Measurements from ENCODE around the gene DAB1.

Gene DAB1

GRCh38 chr1:57321776-57322175 lies 102.1 kb downstream of the DAB1 start:
- Mint-ChIP-seq H3K27ac (ENCODE audit: low read depth) (no peak overlapping the region), H3K4me3 (no peak overlapping the region), H3K9me3 (no peaks in the 10 kb centered on the region), H3K4me1 (no peaks in the 10 kb centered on the region), H3K27me3 (peaks cover 13% of the 10 kb centered on the region), H3K36me3 (ENCODE audit: insufficient read depth) (no peaks in the 10 kb centered on the region)
- DNase-seq (ENCODE audit: low spot score in 2 of 2) (no peak), ATAC-seq (replicated peaks; ENCODE audit: extremely low read depth, poor library complexity, severe bottlenecking) (no peak)

- no peak for ATAC-seq (replicated peaks; ENCODE audit: extremely low read depth, poor library complexity, severe bottlenecking)
- Mint-ChIP-seq H3K4me3 (no peak overlapping the region), H3K9me3 (no peaks in the 10 kb centered on the region), H3K27me3 (no peaks in the 10 kb centered on the region), H3K36me3 (ENCODE audit: insufficient read depth) (no peaks in the 10 kb centered on the region), H3K27ac (ENCODE audit: low read depth) (no peak overlapping the region), H3K4me1 (no peaks in the 10 kb centered on the region)
- DNase-seq (ENCODE audit: low spot score in 2 of 2) = no peak
Observed at GRCh38 chr1:57319791-57320190, 104.1 kb downstream of the DAB1 start.

- ATAC-seq (replicated peaks; ENCODE audit: extremely low read depth, poor library complexity, severe bottlenecking) (no peak), DNase-seq (ENCODE audit: low spot score in 2 of 2) (no peak)
- Mint-ChIP-seq H3K9me3 (no peaks in the 10 kb centered on the region), H3K36me3 (ENCODE audit: insufficient read depth) (peaks cover 1% of the 10 kb centered on the region), H3K4me1 (no peaks in the 10 kb centered on the region), H3K27me3 (no peaks in the 10 kb centered on the region), H3K4me3 (no peak overlapping the region), H3K27ac (ENCODE audit: low read depth) (no peak overlapping the region)
Observed at GRCh38 chr1:57319165-57319564, 104.7 kb downstream of the DAB1 start.

GRCh38 chr1:57316861-57317260 lies 107.0 kb downstream of the DAB1 start:
- no peak for DNase-seq (ENCODE audit: low spot score in 2 of 2)
- no peak overlapping the region for H3K4me3 Mint-ChIP-seq
- no peak for ATAC-seq (replicated peaks; ENCODE audit: extremely low read depth, poor library complexity, severe bottlenecking)
- H3K27me3 Mint-ChIP-seq = no peaks in the 10 kb centered on the region
- no peaks in the 10 kb centered on the region for H3K4me1 Mint-ChIP-seq
- H3K27ac Mint-ChIP-seq (ENCODE audit: low read depth) = no peak overlapping the region
- no peaks in the 10 kb centered on the region for H3K9me3 Mint-ChIP-seq
- peaks cover 1% of the 10 kb centered on the region for H3K36me3 Mint-ChIP-seq (ENCODE audit: insufficient read depth)

- H3K27ac Mint-ChIP-seq (ENCODE audit: low read depth) = no peak overlapping the region
- H3K4me3 Mint-ChIP-seq = no peak overlapping the region
- no peak for ATAC-seq (replicated peaks; ENCODE audit: extremely low read depth, poor library complexity, severe bottlenecking)
- H3K36me3 Mint-ChIP-seq (ENCODE audit: insufficient read depth) = peaks cover 1% of the 10 kb centered on the region
- no peaks in the 10 kb centered on the region for H3K4me1 Mint-ChIP-seq
- no peaks in the 10 kb centered on the region for H3K9me3 Mint-ChIP-seq
- no peaks in the 10 kb centered on the region for H3K27me3 Mint-ChIP-seq
- no peak for DNase-seq (ENCODE audit: low spot score in 2 of 2)
Observed at GRCh38 chr1:57316291-57316690, 107.6 kb downstream of the DAB1 start.

- H3K27ac Mint-ChIP-seq (ENCODE audit: low read depth) = no peak overlapping the region
- ATAC-seq (replicated peaks; ENCODE audit: extremely low read depth, poor library complexity, severe bottlenecking) (no peak), DNase-seq (ENCODE audit: low spot score in 2 of 2) (no peak)
- peaks cover 1% of the 10 kb centered on the region for H3K36me3 Mint-ChIP-seq (ENCODE audit: insufficient read depth)
- peaks cover under 1% of the 10 kb centered on the region for H3K9me3 Mint-ChIP-seq
- H3K4me3 Mint-ChIP-seq = no peak overlapping the region
- H3K27me3 Mint-ChIP-seq = no peaks in the 10 kb centered on the region
- H3K4me1 Mint-ChIP-seq = peaks cover under 1% of the 10 kb centered on the region
Observed at GRCh38 chr1:57312869-57313268, 111.0 kb downstream of the DAB1 start.

DNA sequence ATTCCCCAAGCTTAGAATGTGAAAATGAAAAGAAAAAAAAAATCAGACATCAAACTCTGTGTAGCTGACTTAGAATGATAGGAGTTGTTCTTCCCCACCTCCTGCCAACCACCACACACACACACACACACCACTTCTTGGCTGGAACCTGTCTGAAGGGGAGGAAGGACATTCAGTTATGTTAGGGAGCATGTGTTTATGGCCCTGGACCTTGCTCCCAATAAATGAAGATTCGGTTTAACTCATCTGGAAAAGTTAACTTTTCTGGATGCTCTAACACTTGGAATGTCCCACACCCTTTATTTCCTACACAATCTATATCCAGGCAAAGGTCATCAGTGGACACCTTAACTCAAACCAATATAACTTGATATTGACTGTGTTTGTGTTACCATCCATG lies 112.4 kb downstream of the DAB1 start:
- Mint-ChIP-seq H3K4me3 (no peak overlapping the region), H3K27ac (ENCODE audit: low read depth) (no peak overlapping the region), H3K27me3 (no peaks in the 10 kb centered on the region), H3K9me3 (peaks cover 9% of the 10 kb centered on the region), H3K36me3 (ENCODE audit: insufficient read depth) (peaks cover 1% of the 10 kb centered on the region), H3K4me1 (peaks cover 11% of the 10 kb centered on the region)
- DNase-seq (ENCODE audit: low spot score in 2 of 2) (no peak), ATAC-seq (replicated peaks; ENCODE audit: extremely low read depth, poor library complexity, severe bottlenecking) (no peak)

DNA sequence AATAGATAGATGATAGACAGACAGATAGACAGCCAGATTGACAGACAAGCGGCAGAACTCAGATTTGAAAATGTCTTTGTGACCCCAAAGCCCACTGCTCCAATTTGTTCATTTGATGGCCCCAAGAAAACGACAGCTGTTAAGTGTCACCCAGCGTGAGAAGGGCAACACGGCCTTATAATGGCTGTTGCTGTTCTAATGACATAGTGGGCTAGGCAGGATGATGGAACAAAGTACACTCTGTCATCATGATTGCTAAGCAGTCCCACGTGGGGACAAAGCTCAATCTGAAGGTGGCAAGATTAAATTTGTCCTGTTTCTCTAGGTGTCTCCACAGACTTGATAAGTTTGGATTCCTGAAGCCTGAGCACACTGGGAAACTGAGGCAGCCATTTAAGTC lies 112.9 kb downstream of the DAB1 start:
- DNase-seq (ENCODE audit: low spot score in 2 of 2) = no peak
- H3K4me3 Mint-ChIP-seq = no peak overlapping the region

DNA sequence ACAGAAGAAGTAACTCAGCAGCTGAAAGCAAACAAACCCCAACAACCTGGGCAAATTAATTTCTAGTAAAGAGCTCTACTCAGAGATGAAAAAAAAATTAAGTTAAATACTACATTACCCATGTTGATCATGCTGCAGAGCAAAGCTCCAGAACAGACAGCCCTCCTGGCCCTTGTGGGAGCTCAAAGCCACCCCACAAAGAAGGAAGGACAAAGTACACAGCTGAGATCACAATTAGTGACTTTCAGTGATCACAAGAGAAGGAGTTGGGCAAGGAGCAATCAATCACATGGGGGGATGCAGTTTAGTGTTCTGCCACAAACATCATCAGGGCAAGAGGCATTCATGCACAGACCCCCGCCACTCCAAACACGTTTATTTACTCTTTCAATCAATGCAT lies 114.2 kb downstream of the DAB1 start:
- Mint-ChIP-seq H3K9me3 (peaks cover 9% of the 10 kb centered on the region), H3K27me3 (no peaks in the 10 kb centered on the region), H3K4me3 (no peak overlapping the region), H3K4me1 (peaks cover 11% of the 10 kb centered on the region), H3K36me3 (ENCODE audit: insufficient read depth) (peaks cover 1% of the 10 kb centered on the region), H3K27ac (ENCODE audit: low read depth) (no peak overlapping the region)
- ATAC-seq (replicated peaks; ENCODE audit: extremely low read depth, poor library complexity, severe bottlenecking) (no peak), DNase-seq (ENCODE audit: low spot score in 2 of 2) (no peak)

More for the DNA sequence above, 112.9 kb downstream of the DAB1 start:
- Mint-ChIP-seq H3K27ac (ENCODE audit: low read depth) (no peak overlapping the region), H3K36me3 (ENCODE audit: insufficient read depth) (peaks cover 1% of the 10 kb centered on the region), H3K4me1 (peaks cover 11% of the 10 kb centered on the region), H3K9me3 (peaks cover 9% of the 10 kb centered on the region), H3K27me3 (no peaks in the 10 kb centered on the region)
- ATAC-seq (replicated peaks; ENCODE audit: extremely low read depth, poor library complexity, severe bottlenecking) = no peak

DNA sequence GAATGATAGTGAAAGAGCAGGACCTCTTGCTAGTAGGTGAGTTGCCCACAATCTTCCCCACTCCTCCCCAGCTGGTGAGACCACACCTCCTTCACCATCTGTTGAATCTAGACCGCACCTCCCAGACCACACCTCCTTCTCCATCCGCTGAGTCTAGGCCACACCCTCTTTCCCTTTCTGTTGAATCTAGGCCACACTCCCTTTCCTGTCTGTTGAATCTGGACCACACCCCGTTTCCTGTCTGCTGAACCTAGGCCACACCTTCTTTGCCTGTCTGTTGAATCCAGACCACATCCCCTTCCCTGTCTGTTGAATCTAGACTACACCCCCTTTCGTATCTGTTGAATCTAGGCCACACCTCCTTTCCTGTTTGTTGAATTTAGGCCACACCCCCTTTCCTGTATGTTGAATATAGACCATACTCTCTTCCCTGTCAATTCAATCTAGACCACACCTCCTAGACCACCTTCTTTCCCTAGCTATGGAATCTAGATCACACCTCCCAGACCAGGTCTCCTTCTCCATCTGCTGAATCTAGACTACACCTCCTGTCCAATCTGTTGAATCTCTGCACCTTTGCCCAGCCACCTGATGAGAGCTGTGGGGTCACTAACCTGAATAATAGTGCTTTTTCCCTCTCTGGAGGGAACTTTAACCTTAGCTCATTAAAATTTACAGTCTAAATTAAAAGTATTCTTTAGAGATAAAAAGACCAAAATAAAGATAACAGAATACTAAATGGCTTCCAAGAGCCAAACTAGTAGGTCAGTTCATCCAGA lies 116.3 kb downstream of the DAB1 start:
- H3K4me3 Mint-ChIP-seq = peak overlapping the region; percentile 37
- peaks cover 9% of the 10 kb centered on the region for H3K9me3 Mint-ChIP-seq
- peak; percentile 17 to 56 for DNase-seq (ENCODE audit: low spot score in 2 of 2)

DNA sequence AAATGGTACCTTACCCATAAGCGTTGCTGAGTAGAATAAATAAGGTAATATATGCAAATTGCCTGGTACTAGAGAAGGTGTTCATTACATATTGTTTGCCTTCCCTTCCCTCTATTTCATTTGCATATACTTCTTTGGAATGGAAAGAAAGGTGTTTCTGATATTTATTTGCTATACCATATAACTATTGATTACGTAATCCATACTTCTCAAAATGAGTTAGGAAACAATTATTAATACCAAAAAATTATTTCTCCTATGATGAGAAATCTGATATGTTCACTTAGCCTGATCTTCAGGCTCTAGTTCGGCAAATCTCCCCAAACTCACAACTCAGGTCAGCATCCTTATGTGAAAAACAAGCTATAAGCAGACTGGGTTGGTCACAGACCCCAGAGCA lies 119.3 kb downstream of the DAB1 start:
- ATAC-seq (replicated peaks; ENCODE audit: extremely low read depth, poor library complexity, severe bottlenecking) (no peak), DNase-seq (ENCODE audit: low spot score in 2 of 2) (no peak)
- peaks cover 11% of the 10 kb centered on the region for H3K27me3 Mint-ChIP-seq
- peaks cover 11% of the 10 kb centered on the region for H3K4me1 Mint-ChIP-seq
- H3K9me3 Mint-ChIP-seq = peaks cover 9% of the 10 kb centered on the region
- no peak overlapping the region for H3K27ac Mint-ChIP-seq (ENCODE audit: low read depth)
- H3K4me3 Mint-ChIP-seq = no peak overlapping the region
- no peaks in the 10 kb centered on the region for H3K36me3 Mint-ChIP-seq (ENCODE audit: insufficient read depth)

More for the DNA sequence above, 116.3 kb downstream of the DAB1 start:
- no peaks in the 10 kb centered on the region for H3K36me3 Mint-ChIP-seq (ENCODE audit: insufficient read depth)
- peak overlapping the region; percentile 79 for H3K27ac Mint-ChIP-seq (ENCODE audit: low read depth)
- peaks cover 11% of the 10 kb centered on the region for H3K4me1 Mint-ChIP-seq
- H3K27me3 Mint-ChIP-seq = peaks cover 11% of the 10 kb centered on the region
- ATAC-seq (replicated peaks; ENCODE audit: extremely low read depth, poor library complexity, severe bottlenecking) = peak; percentile 89

- Mint-ChIP-seq H3K27me3 (peaks cover 11% of the 10 kb centered on the region), H3K36me3 (ENCODE audit: insufficient read depth) (no peaks in the 10 kb centered on the region), H3K4me1 (peaks cover 11% of the 10 kb centered on the region), H3K9me3 (peaks cover 9% of the 10 kb centered on the region), H3K27ac (ENCODE audit: low read depth) (no peak overlapping the region), H3K4me3 (no peak overlapping the region)
- ATAC-seq (replicated peaks; ENCODE audit: extremely low read depth, poor library complexity, severe bottlenecking) (no peak), DNase-seq (ENCODE audit: low spot score in 2 of 2) (no peak)
Observed at GRCh38 chr1:57302812-57303596, 120.9 kb downstream of the DAB1 start.

DNA sequence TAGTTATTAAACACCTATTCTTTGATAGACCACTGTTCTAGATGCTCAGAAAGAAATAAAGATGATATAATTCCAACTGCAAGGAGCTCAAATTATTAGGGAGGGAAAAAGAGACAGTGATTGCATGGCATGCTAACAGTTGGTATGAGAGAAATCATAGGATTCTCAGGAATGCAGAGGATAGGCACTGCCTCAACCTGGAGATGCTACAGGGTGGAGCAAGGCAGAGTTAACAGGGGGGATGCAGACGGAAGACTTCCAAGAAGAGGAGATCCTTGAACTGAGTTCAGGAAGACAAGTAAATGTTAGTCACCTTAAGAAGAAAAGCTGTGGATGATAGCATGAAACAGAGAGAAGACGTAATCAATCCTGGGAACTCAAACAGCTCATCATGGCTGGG lies 123.7 kb downstream of the DAB1 start:
- no peak for ATAC-seq (replicated peaks; ENCODE audit: extremely low read depth, poor library complexity, severe bottlenecking)
- Mint-ChIP-seq H3K27ac (ENCODE audit: low read depth) (no peak overlapping the region), H3K27me3 (peaks cover 11% of the 10 kb centered on the region), H3K36me3 (ENCODE audit: insufficient read depth) (no peaks in the 10 kb centered on the region), H3K9me3 (no peaks in the 10 kb centered on the region), H3K4me1 (no peaks in the 10 kb centered on the region), H3K4me3 (no peak overlapping the region)
- DNase-seq (ENCODE audit: low spot score in 2 of 2) = no peak

All from central memory CD8-positive, alpha-beta T cell (primary cell).